Liver (tissue), 3 donors: ENCODE measurements around the gene PSRC1.

Experiments used
- CTCF ChIP-seq: fragments of 150-350 bp; IDR thresholded peaks from 2 replicates; pipeline ENCODE4 v1.5.1; 2017; ENCODE audit warnings: improper control_type of control experiment, low read depth, low read length; ENCODE audit not compliant: missing input control
- JUND ChIP-seq, 2 donors: IDR thresholded peaks; 2 replicates each; pipeline ENCODE4 v1.6.1; 2016; ENCODE audit warnings: antibody characterized with exemption in 2 of 2
- YY1 ChIP-seq: IDR thresholded peaks from 2 replicates; pipeline ENCODE4 v1.6.1; 2016; ENCODE audit warnings: antibody characterized with exemption, mild to moderate bottlenecking
- donor health status: healthy.
- donor health status: healthy.

GRCh38 chr1:109315288-109315687 is 32.3 kb upstream of the PSRC1 start:
- TF ChIP-seq CTCF (no peak), YY1 (no peak), JUND (IDR thresholded peaks at IDR 0.05) (no peak)
